SKM-1 (cell line): ENCODE results near the gene TMEM270.

Experiments used
- DNase-seq: peaks from one replicate; lab custom pipeline; 2025; ENCODE audit not compliant: unreplicated experiment; lab: John Stamatoyannopoulos, UW

TMEM270 gene

GRCh38 chr7:73904219-73905137, 43.5 kb downstream of the TMEM270 start:
- DNase-seq, result no peak

- no peak for DNase-seq
Measured at GRCh38 chr7:73905360-73905759, 44.4 kb downstream of the TMEM270 start.

- DNase-seq, result no peak
Measured at GRCh38 chr7:73906874-73907273, 45.9 kb downstream of the TMEM270 start.

GRCh38 chr7:73907554-73908122, 46.7 kb downstream of the TMEM270 start:
- DNase-seq, result no peak

GRCh38 chr7:73908123-73908611, 47.2 kb downstream of the TMEM270 start:
- DNase-seq, result no peak

- DNase-seq, result peak; percentile 90
Measured at GRCh38 chr7:73909051-73909941, 48.3 kb downstream of the TMEM270 start.

- no peak for DNase-seq
Measured at GRCh38 chr7:73909996-73910395, 49.0 kb downstream of the TMEM270 start.

GRCh38 chr7:73912223-73912622, 51.3 kb downstream of the TMEM270 start:
- no peak for DNase-seq
